Endodermal cell (in vitro differentiated cells): ENCODE data around the gene ADGRG4. TPM values are rescaled to one million over a fixed set of nuclear protein-coding genes. Genes with fewer than 3 reads are reported as not detected.

ENCODE experiments used
- DNase-seq: peaks from one replicate; pipeline ENCODE4 v3.0.0-alpha.2; 2017
- H3K27ac ChIP-seq: 2 replicates; pipeline ENCODE4 v1.5.1; 2013; ENCODE audit warnings: mild to moderate bottlenecking, low read depth, low read length, moderate library complexity
- H3K27me3 ChIP-seq: 2 replicates; pipeline ENCODE4 v1.6.1; 2013; ENCODE audit warnings: mild to moderate bottlenecking, low read length, moderate library complexity; ENCODE audit not compliant: insufficient read depth, control insufficient read depth, poor library complexity, severe bottlenecking
- H3K36me3 ChIP-seq: 2 replicates; pipeline ENCODE4 v1.7.0; 2013; ENCODE audit warnings: mild to moderate bottlenecking, low read length, moderate library complexity; ENCODE audit not compliant: control insufficient read depth, insufficient read depth
- H3K4me1 ChIP-seq: one replicate; pipeline ENCODE4 v1.7.0; 2013; ENCODE audit warnings: low read length; ENCODE audit not compliant: control insufficient read depth, insufficient read depth
- H3K4me3 ChIP-seq: 2 replicates; pipeline ENCODE4 v1.5.1; 2013; ENCODE audit warnings: mild to moderate bottlenecking, low read length, moderate library complexity
- H3K9ac ChIP-seq: 2 replicates; pipeline ENCODE4 v1.6.1; 2013; ENCODE audit warnings: mild to moderate bottlenecking, low read length, moderate library complexity; ENCODE audit not compliant: poor library complexity, severe bottlenecking; ENCODE audit errors: extremely low read depth
- H3K9me3 ChIP-seq: 2 replicates; pipeline ENCODE4 v1.6.1; 2013; ENCODE audit warnings: mild to moderate bottlenecking, low read length, moderate library complexity; ENCODE audit not compliant: control insufficient read depth
- H3K27ac Mint-ChIP-seq: 2 replicates; pipeline ENCODE4 v1.8.0; 2020; ENCODE audit warnings: mixed read lengths
- H3K27me3 Mint-ChIP-seq: 2 replicates; pipeline ENCODE4 v1.8.0; 2021; ENCODE audit warnings: mild to moderate bottlenecking, mixed read lengths; ENCODE audit not compliant: insufficient read depth
- H3K36me3 Mint-ChIP-seq: 2 replicates; pipeline ENCODE4 v1.8.0; 2020; ENCODE audit warnings: low read depth, mixed read lengths
- H3K4me1 Mint-ChIP-seq: 2 replicates; pipeline ENCODE4 v1.8.0; 2020; ENCODE audit warnings: mixed read lengths
- H3K4me3 Mint-ChIP-seq: 2 replicates; pipeline ENCODE4 v1.8.0; 2020; ENCODE audit warnings: mild to moderate bottlenecking, moderate library complexity, mixed read lengths
- H3K9me3 Mint-ChIP-seq: 2 replicates; pipeline ENCODE4 v1.8.0; 2020; ENCODE audit warnings: mild to moderate bottlenecking, mixed read lengths
- CTCF ChIP-seq: fragments of 200-600 bp; sonication (generic); conservative IDR thresholded peaks from 2 replicates; pipeline ENCODE4 v1.5.0; 2021; ENCODE audit warnings: antibody characterized with exemption, mild to moderate bottlenecking
- WGBS, 2 experiments: methylation state at CpG; one replicate each; pipeline versions ENCODE4 v1.1.5 to v1.1.7; 2013; ENCODE audit warnings: missing lambda C conversion rate in 2 of 2, mixed read lengths in 1 of 2; ENCODE audit not compliant: insufficient coverage in 1 of 2, insufficient read length in 1 of 2; 5-methylcytosine and 5-hydroxymethylcytosine counted together
- total RNA-seq, 2 donors: library from RNA; stranded (reverse); fragmentation: NEBNext Ultra II Directional in 1 of 2; extraction: Animal tissue kit (Norgen Biotek cat#: 25700) in 1 of 2; gene quantifications; 2 replicates in 1 of 2; 3 replicates in 1 of 2; pipeline ENCODE4 v1.2.1, GENCODE V29; 2021

Gene ADGRG4
- total RNA-seq, 2 donors from 2014 or later = not detected

DNA sequence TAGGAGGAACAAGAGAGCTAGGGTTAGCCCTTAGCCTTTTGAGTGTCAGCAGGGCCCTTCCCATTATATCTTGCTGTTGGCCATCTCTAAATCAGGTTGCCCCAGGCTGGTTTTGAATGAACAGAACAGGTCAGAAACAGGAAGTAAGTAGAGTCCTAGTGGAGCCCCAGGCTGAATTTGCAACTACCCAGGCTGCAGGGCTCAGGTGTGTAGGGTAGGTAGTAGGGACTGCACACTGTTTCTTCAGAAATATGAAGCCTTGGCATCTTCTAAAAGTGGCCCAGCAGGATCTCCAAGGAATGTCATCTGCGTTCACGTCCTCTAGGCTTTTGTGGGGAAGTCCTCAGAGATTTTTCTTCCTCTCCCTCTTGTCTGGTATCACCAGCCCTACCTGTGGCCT, 90.2 kb downstream of the ADGRG4 start:
- Histone ChIP-seq H3K4me1 (no peaks in the 10 kb centered on the region), H3K4me3 (no peak overlapping the region), H3K27me3 (no peaks in the 10 kb centered on the region), H3K27ac (no peak overlapping the region), H3K36me3 (no peaks in the 10 kb centered on the region), H3K9me3 (no peaks in the 10 kb centered on the region), H3K9ac (no peak overlapping the region)
- DNase-seq = no peak
- no peak overlapping the region for H3K4me3 Mint-ChIP-seq
- no peaks in the 10 kb centered on the region for H3K27me3 Mint-ChIP-seq
- H3K36me3 Mint-ChIP-seq = no peaks in the 10 kb centered on the region
- H3K4me1 Mint-ChIP-seq = no peaks in the 10 kb centered on the region
- peaks cover 48% of the 10 kb centered on the region for H3K9me3 Mint-ChIP-seq
- WGBS, 2 experiments = 89% methylated on average over 2 of the region's 2 CpGs; no CpG with 5 or more reads in 1 of the 2 experiments
- H3K27ac Mint-ChIP-seq = no peak overlapping the region
- no peak for TF ChIP-seq CTCF

GRCh38 chrX:136395271-136395670, 94.5 kb downstream of the ADGRG4 start:
- no peak for DNase-seq
- H3K4me3 ChIP-seq = no peak overlapping the region
- no peaks in the 10 kb centered on the region for H3K36me3 ChIP-seq
- WGBS, 2 experiments = no CpG with 5 or more reads among the region's 3 CpGs
- Mint-ChIP-seq H3K27me3 (no peaks in the 10 kb centered on the region), H3K4me1 (no peaks in the 10 kb centered on the region), H3K9me3 (peaks cover 31% of the 10 kb centered on the region), H3K36me3 (no peaks in the 10 kb centered on the region), H3K27ac (no peak overlapping the region), H3K4me3 (no peak overlapping the region)
- H3K9ac ChIP-seq = no peak overlapping the region
- no peak overlapping the region for H3K27ac ChIP-seq
- no peaks in the 10 kb centered on the region for H3K4me1 ChIP-seq
- no peaks in the 10 kb centered on the region for H3K9me3 ChIP-seq
- no peaks in the 10 kb centered on the region for H3K27me3 ChIP-seq
- TF ChIP-seq CTCF = no peak

DNA sequence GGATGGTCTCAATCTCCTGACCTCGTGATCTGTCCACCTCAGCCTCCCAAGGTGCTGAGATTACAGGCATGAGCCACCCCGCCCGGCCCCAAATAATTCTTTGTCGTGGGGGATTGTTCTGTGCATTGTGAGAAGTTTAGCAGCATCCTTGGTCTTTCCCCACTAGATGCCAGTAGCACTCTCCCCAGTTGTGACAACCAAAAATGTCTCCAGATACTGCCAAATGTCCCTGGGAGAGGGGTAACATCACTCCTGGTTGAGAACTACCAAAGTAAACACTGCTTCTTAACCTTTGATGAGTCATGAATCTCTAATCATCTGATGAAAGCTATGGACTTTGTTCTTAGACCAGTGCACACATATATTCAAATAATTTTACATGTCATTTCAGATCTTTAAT, 96.2 kb downstream of the ADGRG4 start:
- Mint-ChIP-seq H3K27me3 (no peaks in the 10 kb centered on the region), H3K9me3 (peaks cover 18% of the 10 kb centered on the region), H3K4me3 (no peak overlapping the region), H3K36me3 (no peaks in the 10 kb centered on the region), H3K27ac (no peak overlapping the region), H3K4me1 (peaks cover 7% of the 10 kb centered on the region)
- Histone ChIP-seq H3K4me3 (no peak overlapping the region), H3K9me3 (no peaks in the 10 kb centered on the region), H3K9ac (no peak overlapping the region), H3K4me1 (no peaks in the 10 kb centered on the region), H3K27me3 (no peaks in the 10 kb centered on the region), H3K27ac (no peak overlapping the region), H3K36me3 (no peaks in the 10 kb centered on the region)
- peak; percentile 49 for DNase-seq
- TF ChIP-seq CTCF = peak; percentile 58
- 78% methylated on average over 4 of the region's 4 CpGs; no CpG with 5 or more reads in 1 of the 2 experiments for WGBS, 2 experiments
